Neural crest cell (in vitro differentiated cells): ENCODE data around the gene PLCB1. TPM values are rescaled to one million over a fixed set of nuclear protein-coding genes. Genes with fewer than 3 reads are reported as not detected.

Experiments used
- DNase-seq: peaks from one replicate; pipeline ENCODE4 v3.0.0; 2021; ENCODE audit warnings: low read depth, mixed read lengths, low spot score
- H3K27ac Mint-ChIP-seq: one replicate; pipeline ENCODE4 v1.8.0; 2021; ENCODE audit warnings: mild to moderate bottlenecking, mixed read lengths; ENCODE audit not compliant: unreplicated experiment
- H3K27me3 Mint-ChIP-seq: 2 replicates; pipeline ENCODE4 v1.8.0; 2021; ENCODE audit warnings: low read depth, mild to moderate bottlenecking, mixed read lengths
- H3K36me3 Mint-ChIP-seq: 2 replicates; pipeline ENCODE4 v1.8.0; 2021; ENCODE audit warnings: low read depth, mild to moderate bottlenecking, mixed read lengths
- H3K4me1 Mint-ChIP-seq: 2 replicates; pipeline ENCODE4 v1.8.0; 2021; ENCODE audit warnings: mixed read lengths
- H3K4me3 Mint-ChIP-seq: one replicate; pipeline ENCODE4 v1.8.0; 2021; ENCODE audit warnings: mild to moderate bottlenecking, mixed read lengths
- H3K9me3 Mint-ChIP-seq: 2 replicates; pipeline ENCODE4 v1.8.0; 2021; ENCODE audit warnings: mixed read lengths
- CTCF ChIP-seq: fragments of 200-600 bp; sonication (generic); conservative IDR thresholded peaks from 2 replicates; pipeline ENCODE4 v1.5.0; 2021; ENCODE audit warnings: antibody characterized with exemption, mild to moderate bottlenecking
- total RNA-seq: library from RNA; stranded (reverse); gene quantifications from 2 replicates; pipeline ENCODE4 v1.2.1, GENCODE V29; 2021

The PLCB1 gene
- total RNA-seq, 1 donor from 2014 or later, result 13.7 TPM

- no peaks in the 10 kb centered on the region for H3K36me3 Mint-ChIP-seq
Measured at GRCh38 chr20:8296536-8296935, 164.5 kb downstream of the PLCB1 start.

GRCh38 chr20:8298426-8299043 is 166.5 kb downstream of the PLCB1 start:
- TF ChIP-seq CTCF, result no peak
- no peaks in the 10 kb centered on the region for H3K4me1 Mint-ChIP-seq
- no peaks in the 10 kb centered on the region for H3K9me3 Mint-ChIP-seq
- no peaks in the 10 kb centered on the region for H3K36me3 Mint-ChIP-seq
- no peak overlapping the region for H3K27ac Mint-ChIP-seq
- no peak for DNase-seq
- no peak overlapping the region for H3K4me3 Mint-ChIP-seq
- H3K27me3 Mint-ChIP-seq, result no peaks in the 10 kb centered on the region

More at GRCh38 chr20:8296536-8296935, 164.5 kb downstream of the PLCB1 start:
- H3K9me3 Mint-ChIP-seq, result no peaks in the 10 kb centered on the region
- no peak overlapping the region for H3K4me3 Mint-ChIP-seq
- no peaks in the 10 kb centered on the region for H3K4me1 Mint-ChIP-seq
- no peak overlapping the region for H3K27ac Mint-ChIP-seq
- H3K27me3 Mint-ChIP-seq, result no peaks in the 10 kb centered on the region
- no peak for TF ChIP-seq CTCF
- no peak for DNase-seq

GRCh38 chr20:8299921-8300320 is 167.9 kb downstream of the PLCB1 start:
- no peak overlapping the region for H3K27ac Mint-ChIP-seq
- no peak for TF ChIP-seq CTCF
- no peaks in the 10 kb centered on the region for H3K9me3 Mint-ChIP-seq
- no peak for DNase-seq
- no peak overlapping the region for H3K4me3 Mint-ChIP-seq
- H3K36me3 Mint-ChIP-seq, result no peaks in the 10 kb centered on the region
- no peaks in the 10 kb centered on the region for H3K27me3 Mint-ChIP-seq
- peaks cover 13% of the 10 kb centered on the region for H3K4me1 Mint-ChIP-seq

GRCh38 chr20:8301655-8302054 is 169.6 kb downstream of the PLCB1 start:
- H3K36me3 Mint-ChIP-seq, result no peaks in the 10 kb centered on the region
- H3K27me3 Mint-ChIP-seq, result no peaks in the 10 kb centered on the region
- DNase-seq, result no peak
- no peak for TF ChIP-seq CTCF
- peaks cover 16% of the 10 kb centered on the region for H3K4me1 Mint-ChIP-seq
- H3K4me3 Mint-ChIP-seq, result no peak overlapping the region
- H3K9me3 Mint-ChIP-seq, result no peaks in the 10 kb centered on the region
- no peak overlapping the region for H3K27ac Mint-ChIP-seq

GRCh38 chr20:8303651-8304050 is 171.6 kb downstream of the PLCB1 start:
- H3K9me3 Mint-ChIP-seq, result no peaks in the 10 kb centered on the region
- H3K36me3 Mint-ChIP-seq, result no peaks in the 10 kb centered on the region
- H3K4me1 Mint-ChIP-seq, result peaks cover 22% of the 10 kb centered on the region
- H3K27ac Mint-ChIP-seq, result no peak overlapping the region
- DNase-seq, result no peak
- H3K4me3 Mint-ChIP-seq, result no peak overlapping the region
- no peaks in the 10 kb centered on the region for H3K27me3 Mint-ChIP-seq
- no peak for TF ChIP-seq CTCF
